AG09309 (cell line): Measurements from ENCODE around the gene SMARCA2.

ENCODE experiments used
- DNase-seq: peaks from one replicate; pipeline ENCODE4 v3.0.0-alpha.2; 2010; ENCODE audit warnings: low read depth
- H3K4me3 ChIP-seq: 2 replicates; pipeline ENCODE4 v1.5.1; 2011; ENCODE audit warnings: mild to moderate bottlenecking, low read depth, low read length, moderate library complexity; ENCODE audit not compliant: control insufficient read depth
- TF ChIP-seq, protein P1 (sequence below): IDR thresholded peaks from 2 replicates; pipeline ENCODE4 v1.5.1; 2011; ENCODE audit warnings: mild to moderate bottlenecking, low read depth, low read length, inconsistent platforms; ENCODE audit not compliant: insufficient read depth, control insufficient read depth; ENCODE audit errors: missing control alignments

Gene SMARCA2

DNA sequence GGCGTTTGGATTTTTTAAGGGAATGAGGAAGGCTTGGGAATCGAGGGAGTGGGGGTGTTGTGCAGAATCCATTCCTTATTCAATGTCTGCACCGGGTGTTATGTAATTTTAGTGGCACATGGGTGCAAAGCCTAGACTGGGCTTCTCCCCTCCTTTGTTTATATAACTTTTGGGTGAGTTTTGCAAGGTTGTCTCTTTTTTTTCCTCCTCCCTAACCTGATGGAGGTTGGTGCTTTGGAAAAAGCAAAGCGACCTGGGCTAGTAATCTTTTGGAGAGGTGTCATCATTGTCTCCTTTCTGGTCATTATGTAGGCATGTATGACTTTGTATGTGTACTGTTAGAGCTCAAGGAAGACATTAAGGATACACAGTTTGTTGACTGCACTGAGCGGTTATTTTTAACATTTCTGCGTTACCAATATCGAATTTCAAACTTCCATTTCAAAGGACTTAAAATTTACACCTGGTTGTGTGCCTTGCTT, 3.1 kb downstream of the SMARCA2 start:
- peak overlapping the region; percentile 84 for H3K4me3 ChIP-seq
- TF ChIP-seq, protein P1, sequence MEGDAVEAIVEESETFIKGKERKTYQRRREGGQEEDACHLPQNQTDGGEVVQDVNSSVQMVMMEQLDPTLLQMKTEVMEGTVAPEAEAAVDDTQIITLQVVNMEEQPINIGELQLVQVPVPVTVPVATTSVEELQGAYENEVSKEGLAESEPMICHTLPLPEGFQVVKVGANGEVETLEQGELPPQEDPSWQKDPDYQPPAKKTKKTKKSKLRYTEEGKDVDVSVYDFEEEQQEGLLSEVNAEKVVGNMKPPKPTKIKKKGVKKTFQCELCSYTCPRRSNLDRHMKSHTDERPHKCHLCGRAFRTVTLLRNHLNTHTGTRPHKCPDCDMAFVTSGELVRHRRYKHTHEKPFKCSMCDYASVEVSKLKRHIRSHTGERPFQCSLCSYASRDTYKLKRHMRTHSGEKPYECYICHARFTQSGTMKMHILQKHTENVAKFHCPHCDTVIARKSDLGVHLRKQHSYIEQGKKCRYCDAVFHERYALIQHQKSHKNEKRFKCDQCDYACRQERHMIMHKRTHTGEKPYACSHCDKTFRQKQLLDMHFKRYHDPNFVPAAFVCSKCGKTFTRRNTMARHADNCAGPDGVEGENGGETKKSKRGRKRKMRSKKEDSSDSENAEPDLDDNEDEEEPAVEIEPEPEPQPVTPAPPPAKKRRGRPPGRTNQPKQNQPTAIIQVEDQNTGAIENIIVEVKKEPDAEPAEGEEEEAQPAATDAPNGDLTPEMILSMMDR = no peak
- no peak for DNase-seq

DNA sequence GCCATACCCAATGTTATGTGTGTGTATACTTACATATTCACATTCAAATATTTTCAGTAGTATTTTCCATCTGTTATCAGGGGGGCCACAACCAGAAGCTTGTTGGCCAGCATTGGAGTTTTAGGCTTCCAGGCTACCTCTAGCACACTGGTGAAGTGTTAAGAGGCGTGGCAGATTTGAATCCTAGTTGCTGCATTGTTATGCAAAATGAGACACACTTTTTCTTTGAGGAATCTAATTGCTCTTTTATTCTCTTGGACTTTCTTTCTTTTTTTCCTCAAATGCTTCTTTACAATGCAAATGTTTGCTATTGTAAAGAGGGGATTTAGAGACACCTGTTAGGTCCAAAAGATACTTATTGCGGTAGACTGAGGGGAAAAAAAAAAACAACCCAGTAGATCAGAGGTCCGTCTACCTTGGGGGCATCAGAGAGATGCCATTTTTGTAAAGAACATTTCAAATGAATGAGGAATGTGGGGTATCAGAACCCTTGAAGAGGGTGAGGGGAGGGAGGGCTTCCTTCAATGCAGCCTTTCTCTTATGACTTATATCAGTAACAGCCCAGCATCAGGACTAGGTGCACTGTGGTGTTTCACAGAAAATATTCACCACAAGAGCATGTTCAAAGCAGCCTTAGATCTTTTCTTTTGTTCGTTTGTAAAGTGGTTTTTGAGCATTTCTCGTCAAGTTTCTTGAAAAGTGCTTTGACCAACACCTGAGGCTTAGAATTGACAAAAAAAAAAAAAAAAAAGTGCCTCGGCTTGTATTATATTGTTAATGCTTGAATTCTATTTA, 3.8 kb downstream of the SMARCA2 start:
- no peak for DNase-seq
- peak overlapping the region; percentile 84 for H3K4me3 ChIP-seq
- TF ChIP-seq, protein P1 = no peak

DNA sequence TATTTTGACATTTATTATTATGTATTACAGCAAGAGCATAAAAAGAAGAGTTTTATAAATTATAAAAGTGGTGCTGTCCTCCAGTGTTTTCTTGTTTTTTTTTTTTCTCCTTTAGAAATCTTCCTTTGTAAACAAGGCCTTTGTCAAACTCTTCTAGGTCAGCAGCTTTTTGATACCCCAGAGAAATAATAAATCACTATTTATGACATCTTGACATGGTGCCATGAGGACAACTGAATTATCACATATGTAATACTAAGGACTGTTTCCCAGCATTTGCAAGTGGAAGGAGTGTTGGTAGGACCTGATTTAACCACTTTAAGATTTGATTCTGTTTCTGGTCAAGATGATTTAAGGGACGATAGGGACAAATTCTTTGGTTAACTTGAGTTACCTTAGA, 4.6 kb downstream of the SMARCA2 start:
- no peak for DNase-seq
- TF ChIP-seq, protein P1 = no peak
- no peak overlapping the region for H3K4me3 ChIP-seq

DNA sequence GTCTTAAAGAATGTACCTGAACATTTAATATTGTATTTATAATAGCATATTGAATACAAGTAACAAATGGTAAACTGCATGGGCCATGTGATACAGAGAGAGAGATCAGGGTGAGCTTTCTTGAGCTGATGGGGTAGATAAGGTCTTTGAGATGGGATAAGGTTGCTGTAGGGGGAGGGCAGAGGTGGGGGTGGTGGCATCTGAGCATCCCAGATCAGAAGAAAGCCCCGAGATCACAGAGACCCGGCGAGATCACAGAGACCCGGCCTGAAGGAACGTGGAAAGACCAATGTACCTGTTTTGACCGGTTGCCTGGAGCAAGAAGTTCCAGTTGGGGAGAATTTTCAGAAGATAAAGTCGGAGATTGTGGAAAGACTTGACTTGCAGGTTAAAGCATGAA, 6.6 kb downstream of the SMARCA2 start:
- no peak for DNase-seq
- H3K4me3 ChIP-seq = no peak overlapping the region
- TF ChIP-seq, protein P1 = no peak

DNA sequence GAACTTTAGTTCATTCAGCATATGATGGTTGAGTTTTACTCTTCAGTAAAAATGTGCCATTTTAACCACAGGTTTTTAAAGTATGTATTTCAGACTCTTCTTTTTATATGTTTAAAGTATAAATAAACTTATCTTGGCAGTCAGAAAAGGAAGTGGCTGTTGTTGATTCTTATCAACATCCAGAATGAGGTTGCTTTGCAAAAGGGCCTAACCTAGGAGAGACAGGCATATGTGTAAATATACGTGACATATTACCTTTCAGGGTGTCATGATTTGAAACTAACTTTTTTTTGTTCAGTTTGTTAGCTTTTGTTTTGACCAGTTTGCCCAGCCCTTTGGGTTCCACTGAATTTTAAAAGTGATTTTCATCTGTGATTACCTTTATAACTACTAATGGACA, 7.4 kb downstream of the SMARCA2 start:
- TF ChIP-seq, protein P1 = no peak
- DNase-seq = no peak
- H3K4me3 ChIP-seq = no peak overlapping the region

DNA sequence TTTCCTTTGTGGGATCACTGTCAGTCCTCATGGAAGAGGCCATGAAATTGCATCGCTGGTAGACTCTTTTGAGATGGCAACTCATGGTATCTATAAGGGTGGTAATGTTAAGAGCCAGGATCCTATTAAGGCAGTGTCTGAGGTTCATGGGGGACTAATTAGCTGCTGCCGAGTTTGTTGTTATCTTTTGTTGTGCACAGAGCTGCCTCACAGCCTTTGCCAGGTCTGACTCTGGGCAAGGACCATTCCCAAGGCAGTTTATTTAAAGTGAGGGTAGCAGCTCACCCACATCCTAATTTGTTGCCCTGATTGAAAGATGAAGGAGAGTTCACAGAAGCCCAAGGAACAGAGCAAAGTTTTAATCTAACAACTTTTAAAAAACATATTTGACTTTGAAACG, 7.9 kb downstream of the SMARCA2 start:
- TF ChIP-seq, protein P1 = no peak
- DNase-seq = no peak
- H3K4me3 ChIP-seq = no peak overlapping the region
